Endodermal cell (in vitro differentiated cells): ENCODE results near the gene ZFAND3. TPM values are rescaled to one million over a fixed set of nuclear protein-coding genes. Genes with fewer than 3 reads are reported as not detected.

Source experiments
- DNase-seq: peaks from one replicate; pipeline ENCODE4 v3.0.0-alpha.2; 2017
- H3K27ac ChIP-seq: 2 replicates; pipeline ENCODE4 v1.5.1; 2013; ENCODE audit warnings: mild to moderate bottlenecking, low read depth, low read length, moderate library complexity
- H3K27me3 ChIP-seq: 2 replicates; pipeline ENCODE4 v1.6.1; 2013; ENCODE audit warnings: mild to moderate bottlenecking, low read length, moderate library complexity; ENCODE audit not compliant: insufficient read depth, control insufficient read depth, poor library complexity, severe bottlenecking
- H3K36me3 ChIP-seq: 2 replicates; pipeline ENCODE4 v1.7.0; 2013; ENCODE audit warnings: mild to moderate bottlenecking, low read length, moderate library complexity; ENCODE audit not compliant: control insufficient read depth, insufficient read depth
- H3K4me1 ChIP-seq: one replicate; pipeline ENCODE4 v1.7.0; 2013; ENCODE audit warnings: low read length; ENCODE audit not compliant: control insufficient read depth, insufficient read depth
- H3K4me3 ChIP-seq: 2 replicates; pipeline ENCODE4 v1.5.1; 2013; ENCODE audit warnings: mild to moderate bottlenecking, low read length, moderate library complexity
- H3K9ac ChIP-seq: 2 replicates; pipeline ENCODE4 v1.6.1; 2013; ENCODE audit warnings: mild to moderate bottlenecking, low read length, moderate library complexity; ENCODE audit not compliant: poor library complexity, severe bottlenecking; ENCODE audit errors: extremely low read depth
- H3K9me3 ChIP-seq: 2 replicates; pipeline ENCODE4 v1.6.1; 2013; ENCODE audit warnings: mild to moderate bottlenecking, low read length, moderate library complexity; ENCODE audit not compliant: control insufficient read depth
- H3K27ac Mint-ChIP-seq: 2 replicates; pipeline ENCODE4 v1.8.0; 2020; ENCODE audit warnings: mixed read lengths
- H3K27me3 Mint-ChIP-seq: 2 replicates; pipeline ENCODE4 v1.8.0; 2021; ENCODE audit warnings: mild to moderate bottlenecking, mixed read lengths; ENCODE audit not compliant: insufficient read depth
- H3K36me3 Mint-ChIP-seq: 2 replicates; pipeline ENCODE4 v1.8.0; 2020; ENCODE audit warnings: low read depth, mixed read lengths
- H3K4me1 Mint-ChIP-seq: 2 replicates; pipeline ENCODE4 v1.8.0; 2020; ENCODE audit warnings: mixed read lengths
- H3K4me3 Mint-ChIP-seq: 2 replicates; pipeline ENCODE4 v1.8.0; 2020; ENCODE audit warnings: mild to moderate bottlenecking, moderate library complexity, mixed read lengths
- H3K9me3 Mint-ChIP-seq: 2 replicates; pipeline ENCODE4 v1.8.0; 2020; ENCODE audit warnings: mild to moderate bottlenecking, mixed read lengths
- CTCF ChIP-seq: fragments of 200-600 bp; sonication (generic); conservative IDR thresholded peaks from 2 replicates; pipeline ENCODE4 v1.5.0; 2021; ENCODE audit warnings: antibody characterized with exemption, mild to moderate bottlenecking
- WGBS, 2 experiments: methylation state at CpG; one replicate each; pipeline versions ENCODE4 v1.1.5 to v1.1.7; 2013; ENCODE audit warnings: missing lambda C conversion rate in 2 of 2, mixed read lengths in 1 of 2; ENCODE audit not compliant: insufficient coverage in 1 of 2, insufficient read length in 1 of 2; 5-methylcytosine and 5-hydroxymethylcytosine counted together
- total RNA-seq, 2 donors: library from RNA; stranded (reverse); fragmentation: NEBNext Ultra II Directional in 1 of 2; extraction: Animal tissue kit (Norgen Biotek cat#: 25700) in 1 of 2; gene quantifications; 2 replicates in 1 of 2; 3 replicates in 1 of 2; pipeline ENCODE4 v1.2.1, GENCODE V29; 2021

ZFAND3 gene
- total RNA-seq, 2 donors from 2014 or later: 67.1 to 86.2 TPM

- H3K27ac Mint-ChIP-seq: no peak overlapping the region
- Histone ChIP-seq H3K27ac (no peak overlapping the region), H3K9ac (no peak overlapping the region), H3K9me3 (peaks cover 3% of the 10 kb centered on the region), H3K36me3 (no peaks in the 10 kb centered on the region), H3K4me1 (no peaks in the 10 kb centered on the region), H3K27me3 (no peaks in the 10 kb centered on the region), H3K4me3 (no peak overlapping the region)
- H3K36me3 Mint-ChIP-seq: peaks cover 2% of the 10 kb centered on the region
- no peak overlapping the region for H3K4me3 Mint-ChIP-seq
- no peaks in the 10 kb centered on the region for H3K27me3 Mint-ChIP-seq
- H3K4me1 Mint-ChIP-seq: peaks cover 2% of the 10 kb centered on the region
- H3K9me3 Mint-ChIP-seq: peaks cover 2% of the 10 kb centered on the region
- WGBS, 2 experiments: 86% methylated on average over 1 of the region's 1 CpG
- peak; percentile 84 for TF ChIP-seq CTCF
- DNase-seq: no peak
Measured at GRCh38 chr6:38034274-38034914, 214.9 kb downstream of the ZFAND3 start.

- Histone ChIP-seq H3K9ac (no peak overlapping the region), H3K4me3 (no peak overlapping the region), H3K9me3 (no peaks in the 10 kb centered on the region), H3K27me3 (no peaks in the 10 kb centered on the region), H3K4me1 (no peaks in the 10 kb centered on the region), H3K27ac (no peak overlapping the region), H3K36me3 (no peaks in the 10 kb centered on the region)
- H3K4me3 Mint-ChIP-seq: no peak overlapping the region
- H3K27ac Mint-ChIP-seq: no peak overlapping the region
- H3K9me3 Mint-ChIP-seq: no peaks in the 10 kb centered on the region
- 86% methylated on average over 1 of the region's 1 CpG; no CpG with 5 or more reads in 1 of the 2 experiments for WGBS, 2 experiments
- TF ChIP-seq CTCF: no peak
- peaks cover 2% of the 10 kb centered on the region for H3K4me1 Mint-ChIP-seq
- no peak for DNase-seq
- H3K36me3 Mint-ChIP-seq: peaks cover 2% of the 10 kb centered on the region
- no peaks in the 10 kb centered on the region for H3K27me3 Mint-ChIP-seq
Measured at GRCh38 chr6:38035478-38035877, 216.0 kb downstream of the ZFAND3 start.

GRCh38 chr6:38039502-38039901 is 220.0 kb downstream of the ZFAND3 start:
- DNase-seq: no peak
- TF ChIP-seq CTCF: no peak
- Mint-ChIP-seq H3K36me3 (peaks cover 6% of the 10 kb centered on the region), H3K4me1 (peaks cover 2% of the 10 kb centered on the region), H3K4me3 (no peak overlapping the region), H3K9me3 (no peaks in the 10 kb centered on the region), H3K27ac (no peak overlapping the region), H3K27me3 (no peaks in the 10 kb centered on the region)
- no peak overlapping the region for H3K4me3 ChIP-seq
- WGBS, 2 experiments: 75 to 79% methylated on average over 1 of the region's 2 CpGs
- H3K4me1 ChIP-seq: no peaks in the 10 kb centered on the region
- H3K27ac ChIP-seq: no peak overlapping the region
- H3K9ac ChIP-seq: no peak overlapping the region
- H3K9me3 ChIP-seq: no peaks in the 10 kb centered on the region
- no peaks in the 10 kb centered on the region for H3K36me3 ChIP-seq
- H3K27me3 ChIP-seq: no peaks in the 10 kb centered on the region
